Activated CD8-positive, alpha-beta memory T cell treated with anti-CD3 and anti-CD28 coated beads for 36 hours (primary cell): ENCODE measurements around the gene CCDC82. TPM values are rescaled to one million over a fixed set of nuclear protein-coding genes. Genes with fewer than 3 reads are reported as not detected.

ENCODE experiments used
- CTCF ChIA-PET: fragments of 350-600 bp; sonication (Branson Sonifier 250); formaldehyde crosslinking; loops from one replicate; lab custom pipeline; 2021; ENCODE audit warnings: antibody characterized with exemption; lab: Charles Lee
- POLR2A ChIA-PET: fragments of 350-600 bp; sonication (Branson Sonifier 250); formaldehyde crosslinking; loops from one replicate; lab custom pipeline; 2021; ENCODE audit warnings: antibody characterized with exemption; lab: Charles Lee
- total RNA-seq, 2 experiments: library from RNA; stranded (reverse); gene quantifications; one replicate each; pipeline ENCODE4 v1.2.3, GENCODE V29; 2021

Gene CCDC82
- total RNA-seq, 2 experiments from 2014 or later = 24.1 to 28.1 TPM

DNA sequence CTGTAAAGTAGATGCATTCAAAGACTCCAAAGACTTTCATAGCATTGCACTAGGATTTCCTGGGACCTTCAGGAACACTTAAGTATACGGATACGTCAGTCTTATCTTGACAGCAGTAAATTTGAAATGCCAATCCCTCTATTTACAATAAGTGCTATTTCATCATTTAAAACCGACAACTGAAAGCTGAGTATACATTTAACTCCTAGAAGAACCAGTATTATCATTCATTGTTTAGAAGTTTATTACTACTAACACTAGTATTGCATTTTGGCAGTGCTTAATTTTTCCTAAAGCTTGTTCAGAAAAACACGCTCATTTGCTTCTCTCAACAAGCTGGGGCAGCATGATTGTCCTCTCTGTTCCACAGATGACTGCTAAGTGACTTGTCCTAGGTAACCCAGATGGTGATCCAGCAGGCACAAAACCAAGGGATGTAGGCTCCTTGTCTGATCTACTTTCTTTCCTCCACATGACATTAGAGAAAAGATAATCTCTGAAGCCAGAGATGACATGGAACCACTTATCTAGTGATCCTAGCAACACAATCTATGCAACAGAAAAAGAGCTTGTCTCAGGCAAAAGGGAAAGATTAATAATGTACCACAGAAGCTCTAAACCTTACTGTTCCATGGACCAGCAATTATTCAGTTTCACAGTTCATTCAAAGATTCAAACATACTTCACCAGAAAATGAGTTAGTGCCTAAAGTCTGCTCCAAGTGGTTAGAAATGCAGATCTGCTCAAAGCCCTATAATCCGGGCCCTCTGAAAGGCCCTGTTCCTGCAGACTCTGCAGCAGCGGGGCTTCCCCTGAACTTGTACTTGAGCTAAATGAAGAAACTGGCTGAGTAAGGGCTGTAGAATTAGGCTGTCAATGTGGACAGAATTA is 51.9 kb downstream of the CCDC82 start:
- POLR2A ChIA-PET = no interaction called here
- CTCF ChIA-PET = interaction anchor here (1.0 to 2.4 kb wide), 3 partner anchors 19 to 149 kb away, joined by 3 to 6 read pairs (median 3); no protein-coding TSS in a partner anchor

DNA sequence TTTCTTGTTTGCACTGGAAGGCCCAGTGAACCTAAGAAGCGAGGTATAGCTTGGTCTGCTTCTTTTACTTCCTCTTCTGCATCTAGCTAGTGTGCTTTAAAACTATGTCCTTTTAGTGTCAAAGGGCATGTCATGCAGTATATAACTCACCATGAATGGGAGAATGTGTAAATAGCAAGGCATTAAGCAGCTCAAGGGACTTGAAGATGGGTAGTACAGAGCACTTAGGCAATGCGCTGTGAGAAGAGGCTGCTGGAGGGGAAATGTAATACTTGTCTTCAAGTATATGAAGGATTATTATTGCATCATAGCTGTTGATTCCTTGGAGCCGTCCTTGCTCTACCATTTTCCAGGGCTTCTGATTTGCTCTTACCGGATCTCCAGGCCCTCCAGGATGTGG is 54.3 kb downstream of the CCDC82 start:
- POLR2A ChIA-PET = no interaction called here
- CTCF ChIA-PET = interaction anchor here (1.0 kb wide), 1 partner anchor 21 kb away, joined by 3 read pairs; no protein-coding TSS in a partner anchor

DNA sequence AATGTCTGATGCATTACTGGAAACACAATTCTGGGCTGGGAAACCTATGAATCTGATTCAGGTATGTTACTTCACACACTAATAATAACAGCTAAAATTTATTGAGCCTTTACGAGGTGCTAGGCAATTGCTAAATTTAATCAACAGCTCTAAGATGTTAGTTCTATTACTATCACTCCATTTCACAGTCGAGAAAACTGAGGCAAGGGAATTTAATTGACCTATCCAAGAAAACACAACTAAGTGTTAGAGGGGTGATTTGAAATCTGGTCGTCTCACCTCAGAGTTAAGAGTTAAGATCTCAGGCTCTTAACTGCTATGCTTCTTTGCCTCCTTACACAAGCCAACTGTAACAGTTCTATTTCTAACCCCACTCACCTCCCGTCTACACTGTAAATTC is 55.5 kb downstream of the CCDC82 start:
- POLR2A ChIA-PET = no interaction called here

DNA sequence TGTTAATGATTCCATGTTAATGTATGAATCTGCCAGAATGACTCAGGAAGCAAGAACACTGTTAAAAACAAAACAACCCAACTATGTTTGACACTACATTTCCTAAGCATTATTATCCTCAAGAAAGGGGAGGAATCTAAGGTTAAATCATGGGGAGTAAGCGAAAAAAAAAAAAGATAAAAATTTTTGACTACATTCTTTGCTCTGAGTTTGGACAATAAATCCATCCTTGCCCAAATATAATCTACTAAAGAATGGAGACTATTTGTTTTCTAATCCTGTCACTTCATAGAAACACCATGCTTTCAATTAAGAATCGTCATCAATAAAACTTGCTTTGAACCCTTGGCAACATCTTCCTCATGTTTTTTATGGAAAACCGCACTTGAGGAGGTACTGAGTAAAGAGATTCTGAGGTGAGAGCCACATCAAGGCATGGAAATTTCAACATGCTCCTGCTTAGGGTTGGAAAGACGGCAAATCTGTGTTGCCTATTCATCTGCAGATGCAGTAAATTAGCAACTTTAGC is 56.5 kb downstream of the CCDC82 start:
- ChIA-PET POLR2A (no interaction called here), CTCF (interaction anchor here (1.9 kb wide), 1 partner anchor 10 kb away, joined by 5 read pairs; the partner anchor contains the start of gene MAML2)

More for the DNA sequence above, 55.5 kb downstream of the CCDC82 start:
- CTCF ChIA-PET = no interaction called here

DNA sequence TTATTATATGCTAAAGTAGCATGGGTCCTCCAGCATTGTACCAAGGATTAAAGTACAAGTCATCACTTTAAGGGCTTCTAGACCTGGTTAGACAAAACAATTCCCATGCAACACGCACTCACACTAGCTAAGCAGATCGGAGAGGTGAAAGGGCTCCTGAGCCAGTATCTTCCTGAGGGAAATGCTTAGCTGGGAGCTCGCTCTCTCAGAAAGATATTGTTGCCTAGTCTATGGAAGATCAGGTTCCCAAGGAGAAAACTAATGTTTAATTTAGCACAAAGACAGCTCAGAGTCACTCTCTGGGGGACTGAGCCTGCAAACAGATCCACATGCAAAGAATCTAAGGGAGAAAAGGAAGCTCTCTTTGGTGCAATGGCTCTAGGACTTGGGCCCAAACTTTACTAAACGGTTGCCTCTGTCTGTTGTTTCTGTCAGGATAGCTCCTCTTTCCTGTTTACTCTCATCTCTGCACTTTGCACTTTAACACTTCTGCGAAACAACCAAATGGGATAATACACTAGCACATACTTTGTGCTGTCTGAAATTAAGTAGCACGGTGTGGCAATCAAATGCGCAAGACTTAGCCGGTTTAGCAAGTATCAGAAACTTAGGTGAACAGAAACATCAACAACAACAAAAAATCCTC is 57.5 kb downstream of the CCDC82 start:
- ChIA-PET POLR2A (interaction anchor here (0.6 to 0.9 kb wide), 3 partner anchors 11 to 75 kb away, joined by 3 to 4 read pairs (median 3); partner anchors contain the start of gene MAML2), CTCF (interaction anchor here (1.2 to 1.9 kb wide), 2 partner anchors 10 to 11 kb away, joined by 4 to 5 read pairs; partner anchors contain the start of gene MAML2)

DNA sequence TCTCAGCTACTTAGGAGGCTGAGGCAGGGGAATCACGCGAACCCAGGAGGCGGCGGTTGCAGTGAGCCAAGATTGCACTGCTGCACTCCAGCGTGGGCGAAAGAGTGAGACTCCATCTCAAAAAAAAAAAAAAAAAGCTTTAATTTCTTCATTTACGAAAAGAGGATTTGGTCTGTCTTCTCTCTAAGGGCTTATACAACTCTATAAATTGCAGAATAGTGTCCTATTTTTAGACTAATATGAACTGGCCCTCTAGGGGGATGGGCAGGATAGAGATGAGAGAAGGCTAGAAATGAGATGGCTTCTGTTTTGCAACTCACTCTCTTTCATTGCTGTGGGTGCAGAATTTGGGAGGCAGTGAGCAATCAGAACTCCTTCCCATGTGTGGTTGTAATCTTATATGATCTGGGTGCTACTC is 58.0 kb downstream of the CCDC82 start:
- ChIA-PET CTCF (interaction anchor here (1.2 to 1.9 kb wide), 2 partner anchors 10 to 11 kb away, joined by 4 to 5 read pairs; partner anchors contain the start of gene MAML2), POLR2A (interaction anchor here (0.5 to 0.8 kb wide), 3 partner anchors 26 to 75 kb away, joined by 3 to 6 read pairs (median 4); no protein-coding TSS in a partner anchor)

DNA sequence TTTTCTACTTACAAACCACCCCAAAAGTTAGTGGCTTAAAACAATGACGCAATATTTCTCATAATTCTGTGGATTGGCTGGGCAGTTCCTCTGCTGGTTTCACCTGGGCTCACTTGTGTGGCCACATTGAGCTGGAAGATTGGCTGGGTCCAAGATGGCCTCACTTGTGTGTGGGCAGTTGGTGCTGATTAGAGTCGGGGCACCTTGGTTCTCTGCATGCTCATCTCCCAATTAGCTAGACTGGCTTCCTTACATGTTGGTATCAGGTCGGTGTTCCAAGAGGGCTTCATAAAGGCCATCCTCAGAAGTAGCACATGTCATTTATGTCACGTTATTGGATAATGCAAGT is 59.2 kb downstream of the CCDC82 start:
- ChIA-PET POLR2A (no interaction called here), CTCF (interaction anchor here (1.4 kb wide), 1 partner anchor 11 kb away, joined by 4 read pairs; no protein-coding TSS in a partner anchor)

DNA sequence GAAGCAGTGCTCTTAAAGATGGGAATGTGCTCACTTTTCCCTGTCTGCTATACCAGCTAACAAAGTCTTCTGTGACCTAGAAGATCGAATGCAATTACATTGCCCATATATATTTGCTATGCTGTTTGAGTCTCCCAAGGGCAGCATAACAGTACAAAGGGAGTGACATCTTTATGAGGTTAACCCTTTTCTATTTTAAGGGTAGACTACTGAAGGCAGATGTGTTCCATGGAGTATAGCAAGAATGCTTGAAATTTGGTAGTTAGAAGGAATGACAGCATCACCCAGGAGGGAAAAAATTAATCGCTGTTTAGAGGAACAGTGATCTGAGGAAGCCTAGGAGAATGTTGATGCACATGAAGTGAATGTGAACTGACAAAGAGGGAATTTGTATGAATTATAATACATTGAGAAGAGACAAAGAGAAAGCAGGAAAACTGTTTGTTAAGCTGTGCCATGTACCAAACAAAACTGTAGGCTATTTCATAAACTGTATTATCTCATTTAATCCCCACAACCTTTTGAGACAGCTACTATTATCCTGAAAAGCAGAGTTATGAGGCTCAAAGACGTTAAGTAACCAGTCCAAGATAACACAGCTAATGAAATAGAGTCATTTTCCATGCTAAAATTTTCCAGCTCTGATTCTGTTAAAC is 59.7 kb downstream of the CCDC82 start:
- ChIA-PET CTCF (interaction anchor here (1.4 kb wide), 1 partner anchor 12 kb away, joined by 4 read pairs; no protein-coding TSS in a partner anchor), POLR2A (no interaction called here)

DNA sequence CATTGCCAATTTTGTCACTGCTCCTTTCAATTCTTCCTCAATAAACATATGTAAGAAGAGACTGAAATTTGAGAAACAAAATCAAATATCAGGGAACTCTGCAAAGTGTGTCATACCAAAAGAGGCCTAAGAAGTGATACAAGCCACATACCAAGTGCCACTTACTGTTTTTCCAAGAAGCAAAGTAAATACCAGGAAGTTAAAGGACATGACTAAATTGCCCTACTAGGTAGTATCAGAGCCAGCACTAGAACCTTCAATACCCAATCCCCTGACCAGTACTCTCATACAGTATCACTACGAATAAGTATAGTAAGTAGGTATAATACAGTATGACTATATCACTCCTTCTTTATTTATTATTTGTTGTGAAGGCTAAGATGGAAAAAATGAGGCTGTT is 60.3 kb downstream of the CCDC82 start:
- POLR2A ChIA-PET = no interaction called here
- CTCF ChIA-PET = no interaction called here

DNA sequence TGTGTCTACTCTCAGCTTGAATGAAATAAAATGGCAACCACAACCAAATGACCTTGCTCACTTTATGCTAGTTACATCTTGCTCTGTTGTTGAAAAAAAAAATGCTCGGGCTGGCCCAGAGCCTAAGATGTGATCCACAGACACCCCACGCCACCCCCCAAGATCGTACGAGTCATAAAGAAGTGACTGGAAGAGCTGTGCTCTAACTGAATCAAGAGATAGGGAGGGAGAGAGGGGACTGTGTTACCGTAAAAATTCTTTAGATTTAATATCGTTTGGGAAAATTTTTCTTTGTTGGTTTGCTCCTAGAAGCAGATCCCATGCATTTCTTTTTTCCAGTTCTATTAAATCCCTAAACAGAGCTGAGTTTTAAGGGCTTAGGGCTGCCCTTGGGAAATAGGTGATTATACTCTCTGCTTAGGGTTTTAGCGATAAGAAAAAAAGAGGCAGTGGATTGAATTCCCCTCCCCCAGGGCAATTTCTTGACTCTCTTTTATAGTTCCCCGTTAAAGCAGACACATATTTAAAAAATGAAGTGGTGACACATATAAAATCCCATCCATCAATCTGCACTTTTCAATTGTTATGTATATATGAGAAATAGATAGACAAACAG is 61.2 kb downstream of the CCDC82 start:
- CTCF ChIA-PET = interaction anchor here (0.5 kb wide), 1 partner anchor 77 kb away, joined by 3 read pairs; no protein-coding TSS in a partner anchor

DNA sequence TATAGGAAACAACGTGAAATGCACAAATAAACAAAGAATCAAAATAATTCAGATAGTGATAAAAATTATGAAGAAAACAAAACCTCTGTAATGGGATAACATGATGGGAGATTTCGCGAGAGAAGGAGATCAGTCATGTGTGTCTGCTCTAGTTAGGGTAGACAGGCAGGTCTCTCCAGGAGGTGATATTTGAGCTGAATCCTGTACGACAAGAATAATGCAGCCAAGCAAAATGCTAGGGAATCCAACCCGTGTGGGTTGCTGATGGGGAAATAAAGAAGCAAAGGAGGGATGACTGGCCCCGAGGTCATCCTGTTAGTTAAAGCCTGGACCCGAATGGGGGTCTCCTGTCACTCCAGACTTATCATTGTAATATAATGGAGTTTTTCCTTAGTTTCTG is 62.8 kb downstream of the CCDC82 start:
- ChIA-PET POLR2A (no interaction called here), CTCF (no interaction called here)

More for the DNA sequence above, 61.2 kb downstream of the CCDC82 start:
- POLR2A ChIA-PET = interaction anchor here (0.7 kb wide), 1 partner anchor 13 kb away, joined by 3 read pairs; no protein-coding TSS in a partner anchor

DNA sequence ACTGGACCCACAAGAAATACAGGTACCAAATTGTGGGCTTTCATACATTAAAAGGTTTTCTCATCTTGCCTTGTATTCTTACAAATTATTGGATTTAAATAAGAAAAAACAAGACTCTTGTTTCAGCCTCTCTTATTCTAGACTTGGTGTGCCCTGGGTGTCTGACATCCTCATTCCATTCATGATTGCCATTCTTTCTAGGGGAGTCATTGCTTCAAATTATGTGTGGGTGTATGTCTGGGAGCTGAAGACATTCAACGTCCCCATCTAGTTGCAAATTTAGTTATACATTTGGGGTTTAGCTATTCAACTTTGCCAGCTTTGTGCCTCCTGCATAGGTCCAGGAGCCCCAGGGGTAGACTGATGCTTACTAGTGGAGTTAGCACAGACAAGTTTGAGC is 64.8 kb downstream of the CCDC82 start:
- CTCF ChIA-PET = no interaction called here
- POLR2A ChIA-PET = interaction anchor here (0.6 kb wide), 1 partner anchor 142 kb away, joined by 7 read pairs; no protein-coding TSS in a partner anchor

DNA sequence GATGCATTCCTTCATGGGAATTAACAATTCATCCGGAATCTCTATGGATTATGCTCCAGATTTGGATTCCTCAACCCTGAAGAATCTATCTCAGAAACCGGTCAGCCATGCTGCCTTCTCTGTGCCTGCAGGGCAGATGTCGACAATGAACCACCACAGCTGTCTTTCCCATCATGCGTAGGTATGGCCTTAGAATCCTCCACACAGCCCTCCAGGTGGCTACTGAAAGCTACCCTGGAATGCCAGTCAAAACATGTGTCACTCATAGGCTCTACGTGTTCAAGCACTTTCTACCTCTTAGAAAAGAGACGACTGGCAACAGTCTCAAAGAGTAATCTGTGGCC is 66.1 kb downstream of the CCDC82 start:
- POLR2A ChIA-PET = interaction anchor here (0.6 kb wide), 1 partner anchor 70 kb away, joined by 3 read pairs; no protein-coding TSS in a partner anchor
- CTCF ChIA-PET = no interaction called here

DNA sequence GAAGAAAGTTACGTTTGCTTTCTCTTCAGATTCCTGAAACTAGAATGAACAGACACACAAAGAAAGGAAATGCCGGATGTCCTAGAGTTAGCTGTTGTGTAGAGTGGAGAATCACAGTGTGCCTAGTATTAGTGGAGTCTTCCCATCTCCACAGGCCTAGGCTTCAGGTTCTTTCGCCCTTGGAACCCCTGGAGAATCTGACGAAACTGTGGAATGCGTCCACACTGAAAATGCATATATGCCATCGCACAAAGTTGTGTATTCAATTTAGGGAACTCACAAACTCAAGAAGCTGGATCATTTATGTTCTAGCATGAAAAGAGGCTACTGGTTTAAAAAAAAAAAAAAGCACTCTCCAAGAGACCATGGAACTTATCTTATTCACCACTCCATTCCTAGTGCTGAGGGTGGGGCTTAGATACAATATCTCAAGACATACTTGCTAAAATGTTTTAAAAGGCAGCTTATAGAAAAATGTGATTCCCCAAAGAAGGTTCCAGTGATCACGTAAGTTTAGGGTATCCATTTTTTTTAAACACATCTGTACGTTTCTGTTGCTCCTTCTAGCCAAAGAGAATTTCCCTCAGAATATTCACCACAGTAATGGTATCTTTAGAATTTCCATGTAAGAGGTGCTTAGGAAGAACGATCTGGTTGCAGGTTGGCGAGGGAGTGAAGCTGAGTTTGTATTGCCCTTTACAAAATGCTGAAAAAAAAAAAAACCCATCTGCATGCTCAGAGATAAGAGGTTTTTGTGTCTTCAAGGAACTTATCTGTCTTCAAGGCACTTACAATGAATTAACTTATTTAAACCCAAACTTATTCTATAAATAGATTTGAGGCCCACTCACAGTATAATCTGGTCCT is 66.7 kb downstream of the CCDC82 start:
- CTCF ChIA-PET = no interaction called here
- POLR2A ChIA-PET = interaction anchor here (0.6 to 0.7 kb wide), 2 partner anchors 69 to 268 kb away, joined by 3 read pairs; no protein-coding TSS in a partner anchor

DNA sequence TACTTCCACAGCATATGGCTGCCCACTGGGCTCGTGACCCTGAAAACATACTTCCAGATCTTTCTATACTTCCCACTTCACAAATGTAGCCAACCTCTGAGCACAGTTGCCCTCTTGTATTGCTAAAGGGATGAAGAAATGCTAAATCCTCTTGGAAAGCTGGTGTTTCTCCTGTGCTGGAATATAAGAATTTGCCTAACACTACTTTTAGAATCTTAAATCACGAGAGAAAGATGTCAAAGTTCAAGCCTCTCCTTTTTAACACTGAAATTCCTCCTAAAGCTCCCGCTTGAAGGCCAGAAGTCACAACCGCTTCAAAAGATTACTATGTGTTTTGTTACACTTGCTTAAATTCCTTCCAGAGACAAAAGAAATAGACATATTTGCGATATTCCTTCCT is 68.6 kb downstream of the CCDC82 start:
- POLR2A ChIA-PET = no interaction called here
- CTCF ChIA-PET = no interaction called here

DNA sequence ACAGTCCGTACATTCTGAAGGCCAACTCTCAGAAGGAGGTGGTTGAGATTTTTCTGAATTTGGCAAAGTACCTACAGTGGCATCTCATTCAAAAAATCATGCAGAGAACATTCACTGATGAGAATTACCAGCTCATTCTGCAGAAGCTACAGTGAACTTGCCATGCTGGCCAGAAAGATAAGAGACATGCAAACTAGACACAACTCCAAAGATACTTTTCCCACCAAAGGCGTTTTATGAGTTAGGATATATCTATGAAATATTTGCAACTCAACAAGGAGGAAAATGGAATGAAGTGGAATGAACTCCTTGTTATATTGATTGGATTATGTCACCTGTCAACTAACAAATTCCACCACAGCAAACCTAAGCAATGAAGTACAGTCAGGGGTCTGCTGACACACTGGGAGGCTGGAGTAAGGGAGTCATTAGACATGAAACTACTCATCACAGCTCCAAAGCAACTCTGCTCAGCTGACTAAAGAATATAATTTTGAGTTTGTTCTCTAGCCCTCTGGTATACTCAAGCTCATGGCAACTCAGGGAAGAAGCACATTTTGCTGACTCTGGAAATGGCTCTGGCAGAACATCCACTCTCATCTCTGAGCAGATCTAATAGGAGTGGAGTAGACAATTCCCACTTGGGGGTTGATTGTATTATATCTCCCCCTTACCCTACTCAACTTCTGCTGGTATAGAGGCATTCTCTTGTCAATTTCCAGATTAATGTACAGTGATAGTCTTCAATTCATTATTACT is 69.6 kb downstream of the CCDC82 start:
- CTCF ChIA-PET = interaction anchor here (1.7 kb wide), 1 partner anchor 23 kb away, joined by 6 read pairs; the partner anchor contains the start of gene MAML2

More for the DNA sequence above, 69.6 kb downstream of the CCDC82 start:
- POLR2A ChIA-PET = no interaction called here
